K562 (cell line): ENCODE data around the gene MYO16. TPM values are rescaled to one million over a fixed set of nuclear protein-coding genes. Genes with fewer than 3 reads are reported as not detected.

Source experiments
- ATAC-seq: fragments of 200-7000 bp; cut with Tn5 transposase; 3 replicates; pipeline ENCODE4 v1.9.1; 2020; ENCODE audit warnings: moderate library complexity
- BruUV-seq: library from RNA; stranded (reverse); fragments of 400-500 nt; replicated peaks from 2 replicates; lab custom pipeline; 2021; lab: Mats Ljungman, UMichigan
- CTCF ChIA-PET: fragments of 300-600 bp; formaldehyde crosslinking; extraction: SDS; loops from one replicate; lab custom pipeline; 2021; ENCODE audit warnings: low intra/inter-chr PET ratio; lab: Yijun Ruan, JAX
- POLR2A ChIA-PET: fragments of 300-600, 350-650 bp; sonication (Branson Sonifier 250); formaldehyde crosslinking; extraction: SDS; loops from one replicate; lab custom pipeline; 2021; ENCODE audit warnings: antibody characterized with exemption, inconsistent platforms; lab: Yijun Ruan, JAX
- DNase-seq, 4 experiments: peaks; one replicate each; pipeline versions ENCODE4 v3.0.0 to v3.0.0-alpha.2; 2011 to 2018; ENCODE audit warnings: low spot score in 3 of 4, mixed read lengths in 3 of 4; ENCODE audit errors: extremely low read depth in 1 of 4
- FAIRE-seq: peaks from 2 replicates; lab custom pipeline; 2011; peaks lifted over from hg19 to GRCh38; lab: Jason Lieb, UNC
- H2AFZ ChIP-seq: 2 replicates; pipeline ENCODE4 v1.6.0; 2011; ENCODE audit warnings: low read depth, low read length, control low read depth, inconsistent platforms
- H3K27ac ChIP-seq: fragments of 200-600 bp; 3 replicates; pipeline ENCODE4 v1.8.0; 2011; ENCODE audit warnings: low read depth, mild to moderate bottlenecking, control low read depth, inconsistent platforms, low read length, moderate library complexity, mixed read lengths; ENCODE audit errors: extremely low read depth
- H3K27me3 ChIP-seq, 2 experiments: fragments of 300-600 bp in 1 of 2; 2 replicates in 1 of 2; 3 replicates in 1 of 2; pipeline versions ENCODE4 v1.6.0 to v1.8.0; 2011; ENCODE audit warnings: inconsistent platforms in 2 of 2, low read length in 2 of 2, mild to moderate bottlenecking in 1 of 2, mixed read lengths in 1 of 2, moderate library complexity in 1 of 2; ENCODE audit not compliant: control insufficient read depth in 2 of 2, insufficient read depth in 2 of 2
- H3K36me3 ChIP-seq: fragments of 300-600 bp; 3 replicates; pipeline ENCODE4 v1.8.0; 2011; ENCODE audit warnings: mild to moderate bottlenecking, low read length, inconsistent platforms; ENCODE audit not compliant: control insufficient read depth, insufficient read depth
- H3K4me1 ChIP-seq, 2 experiments: fragments of 200-600 bp in 1 of 2; replicated peaks in 1 of 2; 2 replicates in 1 of 2; 3 replicates in 1 of 2; pipeline versions ENCODE4 v1.5.1 to v1.8.0; 2011; ENCODE audit warnings: inconsistent platforms in 2 of 2, low read length in 2 of 2, mild to moderate bottlenecking in 1 of 2, mixed read lengths in 1 of 2, moderate library complexity in 1 of 2; ENCODE audit not compliant: control insufficient read depth in 2 of 2, insufficient read depth in 2 of 2
- H3K4me2 ChIP-seq: 2 replicates; pipeline ENCODE4 v1.6.1; 2011; ENCODE audit warnings: low read length, control low read depth, inconsistent platforms, mixed read lengths; ENCODE audit not compliant: insufficient read depth
- H3K4me3 ChIP-seq: fragments of 200-600 bp; sonication (generic), shearing (Covaris generic); 2 replicates; pipeline ENCODE4 v1.5.1; 2016; ENCODE audit warnings: control low read depth, inconsistent platforms
- H3K79me2 ChIP-seq: fragments of 200-600 bp; 3 replicates; pipeline ENCODE4 v1.8.0; 2011; ENCODE audit warnings: low read length, inconsistent platforms; ENCODE audit not compliant: control insufficient read depth, insufficient read depth
- H3K9ac ChIP-seq, 2 experiments: 2 replicates each; pipeline versions ENCODE4 v1.6.0 to v1.6.1; 2011; ENCODE audit warnings: low read depth in 2 of 2, low read length in 2 of 2, control low read depth in 1 of 2, inconsistent platforms in 1 of 2, mild to moderate bottlenecking in 1 of 2, mixed read lengths in 1 of 2; ENCODE audit not compliant: insufficient read depth in 1 of 2
- H3K9me1 ChIP-seq: one replicate; pipeline ENCODE4 v1.6.0; 2011; ENCODE audit warnings: inconsistent platforms, mild to moderate bottlenecking, low read length, moderate library complexity; ENCODE audit not compliant: control insufficient read depth, insufficient read depth
- H3K9me3 ChIP-seq: replicated peaks from 2 replicates; pipeline ENCODE4 v1.5.1; 2011; ENCODE audit warnings: low read depth, low read length, inconsistent platforms; ENCODE audit not compliant: control insufficient read depth, insufficient read depth
- H4K20me1 ChIP-seq: replicated peaks from 2 replicates; pipeline ENCODE4 v1.6.1; 2011; ENCODE audit warnings: low read length, inconsistent platforms, mixed read lengths; ENCODE audit not compliant: control insufficient read depth, insufficient read depth
- BHLHE40 ChIP-seq: IDR thresholded peaks from 2 replicates; pipeline ENCODE4 v1.6.1; 2011; ENCODE audit warnings: low read length, improper control_type of control experiment
- BRD4 ChIP-seq: fragments of 200-600 bp; sonication (generic); IDR thresholded peaks from 2 replicates; pipeline ENCODE4 v1.6.1; 2017; ENCODE audit warnings: inconsistent platforms
- DNMT1 ChIP-seq: fragments of 450-650 bp; IDR thresholded peaks from 2 replicates; pipeline ENCODE4 v1.6.1; 2016; ENCODE audit warnings: antibody characterized with exemption, mild to moderate bottlenecking
- ELF2 ChIP-seq: fragments of 250-450 bp; sonication (Bioruptor Pico); IDR thresholded peaks from 2 replicates; pipeline ENCODE4 v1.5.0; 2021; ENCODE audit warnings: mild to moderate bottlenecking
- KLF6 ChIP-seq: fragments of 250-450 bp; sonication (Bioruptor Pico); IDR thresholded peaks from 2 replicates; pipeline ENCODE4 v1.4.0; 2020; ENCODE audit warnings: mild to moderate bottlenecking, moderate library complexity, borderline replicate concordance
- MBD2 ChIP-seq: sonication (generic); IDR thresholded peaks from 2 replicates; pipeline ENCODE4 v1.6.1; 2016; ENCODE audit warnings: low read depth, borderline replicate concordance
- RFX1 ChIP-seq: fragments of 450-650 bp; IDR thresholded peaks from 2 replicates; pipeline ENCODE4 v1.6.1; 2016; ENCODE audit warnings: mild to moderate bottlenecking, moderate library complexity
- STAG1 ChIP-seq: sonication (generic); formaldehyde crosslinking; IDR thresholded peaks from 2 replicates; pipeline ENCODE4 v1.5.0; 2020; ENCODE audit warnings: missing genetic modification reagents, borderline replicate concordance
- YY1 ChIP-seq, 3 experiments: IDR thresholded peaks; 2 replicates each; pipeline ENCODE4 v1.6.1; 2011; ENCODE audit warnings: low read length in 2 of 3, mild to moderate bottlenecking in 2 of 3, moderate library complexity in 2 of 3, borderline replicate concordance in 1 of 3, control low read depth in 1 of 3, low read depth in 1 of 3; ENCODE audit not compliant: insufficient read depth in 3 of 3, insufficient replicate concordance in 2 of 3, control insufficient read depth in 1 of 3, insufficient read length in 1 of 3; ENCODE audit errors: extremely low read depth in 1 of 3
- ZNF444 ChIP-seq: fragments of 250-450 bp; sonication (Bioruptor Pico); IDR thresholded peaks from 2 replicates; pipeline ENCODE4 v1.4.0; 2020; ENCODE audit warnings: mild to moderate bottlenecking, moderate library complexity
- ZNF696 ChIP-seq: fragments of 250-450 bp; sonication (Bioruptor Pico); conservative IDR thresholded peaks from 2 replicates; pipeline ENCODE4 v1.4.0; 2020; ENCODE audit warnings: mild to moderate bottlenecking, moderate library complexity
- WGBS: fragments of 100-300 bp; shearing (Covaris generic); methylation state at CpG from one replicate; pipeline ENCODE4 v1.1.6; 2016; ENCODE audit warnings: low coverage, mixed read lengths; ENCODE audit not compliant: insufficient coverage; ENCODE audit errors: missing lambda C conversion rate; 5-methylcytosine and 5-hydroxymethylcytosine counted together
- in situ Hi-C: fragments of 300-500 bp; cut with MboI; formaldehyde crosslinking; loops from 4 replicates; pipeline ENCODE4 v1.15.0; 2018; ENCODE audit warnings: inconsistent platforms, mixed read lengths
- intact Hi-C: fragments of 100-400 bp; cut with micrococcal nuclease; formaldehyde crosslinking; loops from 2 replicates; pipeline ENCODE4 v1.14.2; 2022
- polyA plus RNA-seq, 8 experiments: library from polyadenylated mRNA; depleted of rRNA in 4 of 8; stranded (reverse) in 5 of 8; unstranded in 3 of 8; fragments of >200 nt; fragmentation: Nextera tagmentation in 2 of 8; fragmentation: Illumina TruSeq in 1 of 8; extraction: Ambion mirVana in 2 of 8; extraction: Trizol in 1 of 8; gene quantifications; 2 replicates each; pipeline versions ENCODE4 v1.2.1 to v1.2.3, GENCODE V29; 2011 to 2014; ENCODE audit warnings: inconsistent platforms in 1 of 8, missing spikeins in 1 of 8
- total RNA-seq, 7 experiments: library from RNA; depleted of rRNA in 6 of 7; stranded (reverse); fragments of >200 nt in 6 of 7; fragmentation: Illumina TruSeq in 2 of 7; extraction: Trizol in 2 of 7; gene quantifications; 2 replicates each; pipeline versions ENCODE4 v1.2.1 to v1.2.3, GENCODE V29; 2011 to 2021; ENCODE audit warnings: low replicate concordance in 1 of 7
- TF ChIP-seq, protein P1 (sequence below): fragments of 450-650 bp; formaldehyde crosslinking; IDR thresholded peaks from 2 replicates; pipeline ENCODE4 v1.4.0; 2020; ENCODE audit warnings: mild to moderate bottlenecking, moderate library complexity
- TF ChIP-seq, protein P2 (sequence below): sonication (generic); formaldehyde crosslinking; IDR thresholded peaks from 2 replicates; pipeline ENCODE4 v1.8.0; 2023; ENCODE audit warnings: missing genetic modification reagents, mild to moderate bottlenecking, borderline replicate concordance
- TF ChIP-seq, protein P3 (sequence below): sonication (generic); formaldehyde crosslinking; IDR thresholded peaks from 2 replicates; pipeline ENCODE4 v1.8.1; 2023; ENCODE audit warnings: mild to moderate bottlenecking, missing genetic modification reagents

MYO16 gene
- total and polyA plus RNA-seq, 9 of the 15 experiments (the other 6 are each of a cell fraction or from before 2014, with no cell fraction given): 4.3 to 45.7 (median 12.1) TPM

DNA sequence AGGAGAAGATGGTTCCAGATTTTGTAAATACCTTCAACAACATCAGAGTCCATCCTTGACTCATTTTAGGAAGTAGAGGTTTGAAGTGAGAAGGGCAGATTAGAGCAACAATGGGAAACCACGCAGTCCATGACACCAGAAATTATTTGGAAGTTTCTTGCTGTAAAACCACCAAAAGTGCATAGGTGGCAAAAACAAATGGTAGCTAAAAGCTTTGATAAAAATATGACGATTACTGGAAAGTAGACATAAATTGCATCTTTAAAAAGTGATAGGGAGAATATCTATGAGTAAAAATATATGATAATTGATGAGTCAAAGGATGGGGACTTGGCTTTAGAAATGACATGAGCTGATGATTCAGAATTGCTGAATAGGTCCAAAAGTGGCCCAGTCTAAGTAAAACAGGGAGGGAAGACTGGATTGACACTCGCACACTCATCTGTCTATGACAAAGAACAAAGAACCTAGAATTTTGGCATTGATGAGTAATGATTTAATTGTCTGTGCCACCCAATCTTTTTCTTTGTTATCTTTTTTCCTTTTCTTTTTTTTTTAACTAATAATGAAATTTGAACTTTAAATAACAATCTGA, 472.2 kb downstream of the MYO16 start:
- no peaks in the 10 kb centered on the region for H3K36me3 ChIP-seq
- H4K20me1 ChIP-seq: no peaks in the 10 kb centered on the region
- DNase-seq: no peak
- no peak overlapping the region for H3K27ac ChIP-seq
- in situ Hi-C loops: no loop called here
- H3K9me3 ChIP-seq: no peaks in the 10 kb centered on the region
- no peak overlapping the region for H3K9ac ChIP-seq
- WGBS: 33% methylated on average over 3 of the region's 3 CpGs
- no peak overlapping the region for H3K4me3 ChIP-seq
- H3K4me1 ChIP-seq: no peaks in the 10 kb centered on the region
- ATAC-seq: no peak
- H3K79me2 ChIP-seq: no peaks in the 10 kb centered on the region
- H3K4me2 ChIP-seq: no peak overlapping the region
- intact Hi-C loops: no loop called here
- ChIA-PET POLR2A (no interaction called here), CTCF (no interaction called here)
- H3K27me3 ChIP-seq: no peaks in the 10 kb centered on the region
- no peak for FAIRE-seq
- no peaks in the 10 kb centered on the region for H3K9me1 ChIP-seq
- H2AFZ ChIP-seq: no peak overlapping the region
- BruUV-seq: no TSS peak
- TF ChIP-seq, protein P1, sequence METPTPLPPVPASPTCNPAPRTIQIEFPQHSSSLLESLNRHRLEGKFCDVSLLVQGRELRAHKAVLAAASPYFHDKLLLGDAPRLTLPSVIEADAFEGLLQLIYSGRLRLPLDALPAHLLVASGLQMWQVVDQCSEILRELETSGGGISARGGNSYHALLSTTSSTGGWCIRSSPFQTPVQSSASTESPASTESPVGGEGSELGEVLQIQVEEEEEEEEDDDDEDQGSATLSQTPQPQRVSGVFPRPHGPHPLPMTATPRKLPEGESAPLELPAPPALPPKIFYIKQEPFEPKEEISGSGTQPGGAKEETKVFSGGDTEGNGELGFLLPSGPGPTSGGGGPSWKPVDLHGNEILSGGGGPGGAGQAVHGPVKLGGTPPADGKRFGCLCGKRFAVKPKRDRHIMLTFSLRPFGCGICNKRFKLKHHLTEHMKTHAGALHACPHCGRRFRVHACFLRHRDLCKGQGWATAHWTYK (CRISPR knock-in tag): no peak
- no peak for TF ChIP-seq DNMT1
- no peak for TF ChIP-seq STAG1 (CRISPR knock-in tag)
- no peak for TF ChIP-seq ELF2 (CRISPR knock-in tag)
- TF ChIP-seq MBD2: no peak
- TF ChIP-seq ZNF444: no peak
- TF ChIP-seq KLF6 (CRISPR knock-in tag): no peak
- TF ChIP-seq, protein P2, sequence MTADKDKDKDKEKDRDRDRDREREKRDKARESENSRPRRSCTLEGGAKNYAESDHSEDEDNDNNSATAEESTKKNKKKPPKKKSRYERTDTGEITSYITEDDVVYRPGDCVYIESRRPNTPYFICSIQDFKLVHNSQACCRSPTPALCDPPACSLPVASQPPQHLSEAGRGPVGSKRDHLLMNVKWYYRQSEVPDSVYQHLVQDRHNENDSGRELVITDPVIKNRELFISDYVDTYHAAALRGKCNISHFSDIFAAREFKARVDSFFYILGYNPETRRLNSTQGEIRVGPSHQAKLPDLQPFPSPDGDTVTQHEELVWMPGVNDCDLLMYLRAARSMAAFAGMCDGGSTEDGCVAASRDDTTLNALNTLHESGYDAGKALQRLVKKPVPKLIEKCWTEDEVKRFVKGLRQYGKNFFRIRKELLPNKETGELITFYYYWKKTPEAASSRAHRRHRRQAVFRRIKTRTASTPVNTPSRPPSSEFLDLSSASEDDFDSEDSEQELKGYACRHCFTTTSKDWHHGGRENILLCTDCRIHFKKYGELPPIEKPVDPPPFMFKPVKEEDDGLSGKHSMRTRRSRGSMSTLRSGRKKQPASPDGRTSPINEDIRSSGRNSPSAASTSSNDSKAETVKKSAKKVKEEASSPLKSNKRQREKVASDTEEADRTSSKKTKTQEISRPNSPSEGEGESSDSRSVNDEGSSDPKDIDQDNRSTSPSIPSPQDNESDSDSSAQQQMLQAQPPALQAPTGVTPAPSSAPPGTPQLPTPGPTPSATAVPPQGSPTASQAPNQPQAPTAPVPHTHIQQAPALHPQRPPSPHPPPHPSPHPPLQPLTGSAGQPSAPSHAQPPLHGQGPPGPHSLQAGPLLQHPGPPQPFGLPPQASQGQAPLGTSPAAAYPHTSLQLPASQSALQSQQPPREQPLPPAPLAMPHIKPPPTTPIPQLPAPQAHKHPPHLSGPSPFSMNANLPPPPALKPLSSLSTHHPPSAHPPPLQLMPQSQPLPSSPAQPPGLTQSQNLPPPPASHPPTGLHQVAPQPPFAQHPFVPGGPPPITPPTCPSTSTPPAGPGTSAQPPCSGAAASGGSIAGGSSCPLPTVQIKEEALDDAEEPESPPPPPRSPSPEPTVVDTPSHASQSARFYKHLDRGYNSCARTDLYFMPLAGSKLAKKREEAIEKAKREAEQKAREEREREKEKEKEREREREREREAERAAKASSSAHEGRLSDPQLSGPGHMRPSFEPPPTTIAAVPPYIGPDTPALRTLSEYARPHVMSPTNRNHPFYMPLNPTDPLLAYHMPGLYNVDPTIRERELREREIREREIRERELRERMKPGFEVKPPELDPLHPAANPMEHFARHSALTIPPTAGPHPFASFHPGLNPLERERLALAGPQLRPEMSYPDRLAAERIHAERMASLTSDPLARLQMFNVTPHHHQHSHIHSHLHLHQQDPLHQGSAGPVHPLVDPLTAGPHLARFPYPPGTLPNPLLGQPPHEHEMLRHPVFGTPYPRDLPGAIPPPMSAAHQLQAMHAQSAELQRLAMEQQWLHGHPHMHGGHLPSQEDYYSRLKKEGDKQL (CRISPR knock-in tag): no peak
- no peak for TF ChIP-seq BRD4
- no peak for TF ChIP-seq YY1 (IDR thresholded peaks at IDR 0.05; ENCODE audit: borderline replicate concordance in 1 of 3, control insufficient read depth in 1 of 3, extremely low read depth in 1 of 3, insufficient read depth in 3 of 3, insufficient read length in 1 of 3, insufficient replicate concordance in 2 of 3, low read depth in 1 of 3, low read length in 2 of 3)
- TF ChIP-seq BHLHE40: no peak
- TF ChIP-seq, protein P3, sequence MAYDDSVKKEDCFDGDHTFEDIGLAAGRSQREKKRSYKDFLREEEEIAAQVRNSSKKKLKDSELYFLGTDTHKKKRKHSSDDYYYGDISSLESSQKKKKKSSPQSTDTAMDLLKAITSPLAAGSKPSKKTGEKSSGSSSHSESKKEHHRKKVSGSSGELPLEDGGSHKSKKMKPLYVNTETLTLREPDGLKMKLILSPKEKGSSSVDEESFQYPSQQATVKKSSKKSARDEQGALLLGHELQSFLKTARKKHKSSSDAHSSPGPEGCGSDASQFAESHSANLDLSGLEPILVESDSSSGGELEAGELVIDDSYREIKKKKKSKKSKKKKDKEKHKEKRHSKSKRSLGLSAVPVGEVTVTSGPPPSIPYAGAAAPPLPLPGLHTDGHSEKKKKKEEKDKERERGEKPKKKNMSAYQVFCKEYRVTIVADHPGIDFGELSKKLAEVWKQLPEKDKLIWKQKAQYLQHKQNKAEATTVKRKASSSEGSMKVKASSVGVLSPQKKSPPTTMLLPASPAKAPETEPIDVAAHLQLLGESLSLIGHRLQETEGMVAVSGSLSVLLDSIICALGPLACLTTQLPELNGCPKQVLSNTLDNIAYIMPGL (CRISPR knock-in tag): no peak
- no peak for TF ChIP-seq ZNF696 (CRISPR knock-in tag)
- TF ChIP-seq RFX1: no peak
